Osteoblast (primary cell): ENCODE results near the gene INHBB. TPM values are rescaled to one million over a fixed set of nuclear protein-coding genes. Genes with fewer than 3 reads are reported as not detected.

Experiments used
- DNase-seq: peaks from one replicate; pipeline ENCODE4 v3.0.0; 2011; ENCODE audit warnings: low spot score, mixed read lengths; ENCODE audit not compliant: insufficient read length; ENCODE audit errors: missing footprints
- H2AFZ ChIP-seq: 2 replicates; pipeline ENCODE4 v1.6.0; 2011; ENCODE audit warnings: mild to moderate bottlenecking, low read length
- H3K27ac ChIP-seq: 2 replicates; pipeline ENCODE4 v1.5.1; 2011; ENCODE audit warnings: mild to moderate bottlenecking, low read depth, low read length, moderate library complexity
- H3K27me3 ChIP-seq: 2 replicates; pipeline ENCODE4 v1.6.0; 2012; ENCODE audit warnings: mild to moderate bottlenecking, control low read depth, inconsistent platforms, low read length, moderate library complexity; ENCODE audit not compliant: insufficient read depth
- H3K36me3 ChIP-seq: 2 replicates; pipeline ENCODE4 v1.5.1; 2011; ENCODE audit warnings: mild to moderate bottlenecking, low read length, control low read depth, moderate library complexity; ENCODE audit not compliant: insufficient read depth
- H3K4me1 ChIP-seq: 2 replicates; pipeline ENCODE4 v1.5.1; 2011; ENCODE audit warnings: mild to moderate bottlenecking, low read length, control low read depth, moderate library complexity; ENCODE audit not compliant: insufficient read depth
- H3K4me2 ChIP-seq: 2 replicates; pipeline ENCODE4 v1.6.0; 2011; ENCODE audit warnings: mild to moderate bottlenecking, low read length; ENCODE audit not compliant: insufficient read depth
- H3K4me3 ChIP-seq: fragments of 200-600 bp; sonication (generic); 3 replicates; pipeline ENCODE4 v1.5.1; 2012; ENCODE audit warnings: mild to moderate bottlenecking, low read length, inconsistent platforms; ENCODE audit not compliant: insufficient read depth
- H3K79me2 ChIP-seq: 2 replicates; pipeline ENCODE4 v1.6.0; 2012; ENCODE audit warnings: mild to moderate bottlenecking, low read length, control low read depth, inconsistent platforms; ENCODE audit not compliant: insufficient read depth
- H3K9me3 ChIP-seq: 2 replicates; pipeline ENCODE4 v1.5.1; 2011; ENCODE audit warnings: low read depth, low read length, control low read depth
- H4K20me1 ChIP-seq: 2 replicates; pipeline ENCODE4 v1.6.0; 2012; ENCODE audit warnings: mild to moderate bottlenecking, low read length, control low read depth; ENCODE audit not compliant: insufficient read depth
- total RNA-seq: library from RNA; depleted of rRNA; stranded (reverse); fragments of >200 nt; gene quantifications from 2 replicates; pipeline ENCODE4 v1.2.3, GENCODE V29; 2012
- TF ChIP-seq, protein P1 (sequence below): IDR thresholded peaks from 2 replicates; pipeline ENCODE4 v1.5.1; 2011; ENCODE audit warnings: mild to moderate bottlenecking, low read depth, low read length, moderate library complexity; ENCODE audit errors: extremely low read depth

INHBB gene
- total RNA-seq, 1 donor, result under 0.01 TPM

DNA sequence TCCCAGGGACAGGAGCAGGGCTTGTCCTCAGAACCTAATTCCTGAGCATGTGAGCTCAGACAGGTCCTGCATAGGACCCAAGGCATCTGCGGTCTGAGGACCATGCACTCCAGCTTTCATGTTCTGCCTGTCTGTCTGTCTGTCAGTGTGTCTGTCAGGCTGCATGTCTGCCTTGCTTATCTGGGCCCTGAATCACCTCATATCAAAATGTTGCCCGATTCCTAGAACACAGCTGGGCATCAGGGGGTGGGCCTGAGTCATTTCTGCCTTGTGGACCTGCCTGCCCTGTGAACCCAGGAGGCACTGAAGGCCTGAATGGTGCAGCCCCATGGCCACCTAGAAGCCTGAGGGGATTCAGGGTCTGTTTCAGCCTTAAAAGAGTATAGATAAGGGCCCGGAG, 22.1 kb downstream of the INHBB start:
- Histone ChIP-seq H3K9me3 (no peaks in the 10 kb centered on the region), H4K20me1 (no peaks in the 10 kb centered on the region), H3K27ac (no peak overlapping the region), H3K36me3 (no peaks in the 10 kb centered on the region), H3K27me3 (no peaks in the 10 kb centered on the region), H3K4me2 (no peak overlapping the region), H3K4me1 (peaks cover 10% of the 10 kb centered on the region), H3K4me3 (no peak overlapping the region), H3K79me2 (no peaks in the 10 kb centered on the region), H2AFZ (no peak overlapping the region)
- peak; percentile 67 for DNase-seq
- TF ChIP-seq, protein P1, sequence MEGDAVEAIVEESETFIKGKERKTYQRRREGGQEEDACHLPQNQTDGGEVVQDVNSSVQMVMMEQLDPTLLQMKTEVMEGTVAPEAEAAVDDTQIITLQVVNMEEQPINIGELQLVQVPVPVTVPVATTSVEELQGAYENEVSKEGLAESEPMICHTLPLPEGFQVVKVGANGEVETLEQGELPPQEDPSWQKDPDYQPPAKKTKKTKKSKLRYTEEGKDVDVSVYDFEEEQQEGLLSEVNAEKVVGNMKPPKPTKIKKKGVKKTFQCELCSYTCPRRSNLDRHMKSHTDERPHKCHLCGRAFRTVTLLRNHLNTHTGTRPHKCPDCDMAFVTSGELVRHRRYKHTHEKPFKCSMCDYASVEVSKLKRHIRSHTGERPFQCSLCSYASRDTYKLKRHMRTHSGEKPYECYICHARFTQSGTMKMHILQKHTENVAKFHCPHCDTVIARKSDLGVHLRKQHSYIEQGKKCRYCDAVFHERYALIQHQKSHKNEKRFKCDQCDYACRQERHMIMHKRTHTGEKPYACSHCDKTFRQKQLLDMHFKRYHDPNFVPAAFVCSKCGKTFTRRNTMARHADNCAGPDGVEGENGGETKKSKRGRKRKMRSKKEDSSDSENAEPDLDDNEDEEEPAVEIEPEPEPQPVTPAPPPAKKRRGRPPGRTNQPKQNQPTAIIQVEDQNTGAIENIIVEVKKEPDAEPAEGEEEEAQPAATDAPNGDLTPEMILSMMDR, result no peak

DNA sequence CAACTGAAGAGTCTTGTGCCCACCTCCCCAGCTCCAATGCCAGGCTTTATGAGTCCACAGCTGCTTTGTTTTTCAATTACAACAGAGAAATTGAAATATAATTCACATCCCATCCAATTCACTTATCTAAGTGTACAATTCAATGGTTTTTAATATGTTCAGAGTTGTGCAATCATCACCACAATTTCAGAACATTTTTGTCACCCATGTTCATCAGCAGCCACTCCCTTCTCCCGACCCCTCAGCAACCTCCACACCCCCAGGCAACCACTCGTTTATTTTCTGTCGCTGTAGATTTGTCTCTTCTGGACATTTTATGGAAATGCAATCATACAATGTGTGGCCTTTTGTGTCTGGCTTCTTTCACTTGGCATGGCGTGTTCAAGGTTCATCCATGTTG, 23.3 kb downstream of the INHBB start:
- Histone ChIP-seq H3K79me2 (no peaks in the 10 kb centered on the region), H3K27ac (no peak overlapping the region)
- DNase-seq, result peak; percentile 57

GRCh38 chr2:120371969-120372625, 26.2 kb downstream of the INHBB start:
- no peaks in the 10 kb centered on the region for H3K9me3 ChIP-seq

More for the DNA sequence above, 23.3 kb downstream of the INHBB start:
- Histone ChIP-seq H3K4me3 (no peak overlapping the region), H3K27me3 (no peaks in the 10 kb centered on the region), H3K4me1 (peaks cover 10% of the 10 kb centered on the region), H3K36me3 (no peaks in the 10 kb centered on the region), H3K4me2 (no peak overlapping the region), H2AFZ (no peak overlapping the region), H3K9me3 (no peaks in the 10 kb centered on the region), H4K20me1 (no peaks in the 10 kb centered on the region)
- TF ChIP-seq, protein P1, result no peak

DNA sequence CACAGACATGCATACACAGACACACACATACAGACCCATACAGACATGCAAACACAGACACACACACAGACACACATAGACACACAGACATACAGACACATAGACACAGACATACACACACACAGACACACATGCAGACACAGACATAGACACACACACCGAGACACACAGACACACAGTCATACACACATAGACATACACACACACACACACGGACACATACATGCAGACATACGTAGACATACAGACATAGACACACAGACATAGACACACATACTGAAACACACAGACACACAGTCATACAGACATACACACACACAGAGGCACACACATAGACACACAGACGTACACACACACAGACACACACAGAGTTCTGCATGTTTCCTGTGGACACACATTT, 26.9 kb downstream of the INHBB start:
- no peaks in the 10 kb centered on the region for H3K9me3 ChIP-seq
- TF ChIP-seq, protein P1, result no peak
- H3K27me3 ChIP-seq, result peaks cover 4% of the 10 kb centered on the region
- H3K79me2 ChIP-seq, result no peaks in the 10 kb centered on the region
- no peak overlapping the region for H3K4me2 ChIP-seq
- no peaks in the 10 kb centered on the region for H4K20me1 ChIP-seq
- peaks cover 4% of the 10 kb centered on the region for H3K4me1 ChIP-seq
- H3K36me3 ChIP-seq, result no peaks in the 10 kb centered on the region
- no peak overlapping the region for H2AFZ ChIP-seq
- no peak overlapping the region for H3K27ac ChIP-seq
- no peak overlapping the region for H3K4me3 ChIP-seq
- DNase-seq, result no peak

More at GRCh38 chr2:120371969-120372625, 26.2 kb downstream of the INHBB start:
- Histone ChIP-seq H3K36me3 (no peaks in the 10 kb centered on the region), H4K20me1 (no peaks in the 10 kb centered on the region), H3K4me2 (no peak overlapping the region), H2AFZ (no peak overlapping the region), H3K4me1 (peaks cover 10% of the 10 kb centered on the region), H3K27me3 (peaks cover 4% of the 10 kb centered on the region), H3K79me2 (no peaks in the 10 kb centered on the region), H3K27ac (no peak overlapping the region), H3K4me3 (no peak overlapping the region)
- TF ChIP-seq, protein P1, result no peak
- DNase-seq, result peak; percentile 36
